ENCODE results near the gene TRIM62.

TRIM62 gene

DNA sequence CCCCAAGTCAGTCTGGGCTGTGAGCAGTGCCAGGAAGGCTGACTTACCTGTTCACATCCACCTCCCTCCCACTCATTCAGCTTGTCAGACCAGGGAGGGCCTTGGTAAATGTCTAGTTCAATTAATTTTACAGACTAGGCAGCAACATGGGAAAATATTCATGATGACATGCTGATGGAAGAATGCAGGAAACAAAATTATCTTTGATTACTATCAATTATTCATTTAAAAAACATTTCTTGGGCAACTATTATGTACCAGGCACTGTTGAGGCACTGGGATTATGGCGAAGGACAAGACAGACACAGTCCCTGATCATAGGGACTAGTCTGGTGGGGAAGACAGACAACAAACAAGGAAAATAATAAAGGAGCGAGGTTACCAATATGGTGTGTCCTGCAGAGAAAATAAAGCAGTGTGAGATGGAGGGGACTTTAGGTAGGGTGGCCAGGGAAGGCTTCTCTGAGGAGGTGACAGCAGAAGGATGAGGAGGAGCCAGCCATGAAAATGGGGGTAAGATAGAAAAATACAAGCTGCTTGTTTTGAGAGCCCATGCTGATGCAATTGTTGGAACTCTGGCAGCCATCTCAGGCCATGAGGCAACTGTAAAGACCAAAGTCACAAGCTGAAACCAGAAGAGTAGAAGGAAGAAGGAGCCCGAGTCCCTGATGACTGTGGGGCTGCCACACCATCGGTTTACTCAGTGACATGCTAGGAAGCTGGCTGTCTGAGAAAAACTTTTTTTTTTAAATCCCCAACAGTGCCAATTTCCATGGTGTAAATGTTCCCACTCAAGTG is 14.0 kb downstream of the TRIM62 start:
- TF ChIP-seq, protein P1, sequence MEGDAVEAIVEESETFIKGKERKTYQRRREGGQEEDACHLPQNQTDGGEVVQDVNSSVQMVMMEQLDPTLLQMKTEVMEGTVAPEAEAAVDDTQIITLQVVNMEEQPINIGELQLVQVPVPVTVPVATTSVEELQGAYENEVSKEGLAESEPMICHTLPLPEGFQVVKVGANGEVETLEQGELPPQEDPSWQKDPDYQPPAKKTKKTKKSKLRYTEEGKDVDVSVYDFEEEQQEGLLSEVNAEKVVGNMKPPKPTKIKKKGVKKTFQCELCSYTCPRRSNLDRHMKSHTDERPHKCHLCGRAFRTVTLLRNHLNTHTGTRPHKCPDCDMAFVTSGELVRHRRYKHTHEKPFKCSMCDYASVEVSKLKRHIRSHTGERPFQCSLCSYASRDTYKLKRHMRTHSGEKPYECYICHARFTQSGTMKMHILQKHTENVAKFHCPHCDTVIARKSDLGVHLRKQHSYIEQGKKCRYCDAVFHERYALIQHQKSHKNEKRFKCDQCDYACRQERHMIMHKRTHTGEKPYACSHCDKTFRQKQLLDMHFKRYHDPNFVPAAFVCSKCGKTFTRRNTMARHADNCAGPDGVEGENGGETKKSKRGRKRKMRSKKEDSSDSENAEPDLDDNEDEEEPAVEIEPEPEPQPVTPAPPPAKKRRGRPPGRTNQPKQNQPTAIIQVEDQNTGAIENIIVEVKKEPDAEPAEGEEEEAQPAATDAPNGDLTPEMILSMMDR (IDR thresholded peaks at IDR 0.05; ENCODE audit: insufficient read depth, low read depth, low read length, missing control alignments), result no peak
- DNase-seq (ENCODE audit: low read depth), result peak; percentile 29
- H3K4me3 ChIP-seq (ENCODE audit: low read length), result no peak overlapping the region

DNA sequence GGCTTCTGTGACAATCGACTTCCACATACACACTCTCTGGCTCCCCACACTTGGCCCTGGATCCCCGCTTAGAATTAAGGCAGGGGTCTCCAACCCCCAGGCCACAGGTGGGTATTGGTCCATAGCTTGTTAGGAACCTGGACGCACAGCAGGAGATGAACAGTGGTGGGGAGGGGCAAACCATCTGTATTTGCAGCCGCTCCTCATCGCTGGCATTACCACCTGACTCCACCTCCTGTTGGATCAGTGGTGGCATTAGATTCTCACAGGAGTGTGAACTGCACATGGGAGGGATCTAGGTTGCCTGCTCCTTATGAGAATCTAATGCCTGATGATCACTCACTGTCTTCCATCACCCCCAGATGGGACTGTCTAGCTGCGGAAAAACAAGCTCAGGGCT is 16.0 kb downstream of the TRIM62 start:
- DNase-seq (ENCODE audit: low read depth), result no peak
- TF ChIP-seq, protein P1 (IDR thresholded peaks at IDR 0.05; ENCODE audit: insufficient read depth, low read depth, low read length, missing control alignments), result no peak
- no peak overlapping the region for H3K4me3 ChIP-seq (ENCODE audit: low read length)

DNA sequence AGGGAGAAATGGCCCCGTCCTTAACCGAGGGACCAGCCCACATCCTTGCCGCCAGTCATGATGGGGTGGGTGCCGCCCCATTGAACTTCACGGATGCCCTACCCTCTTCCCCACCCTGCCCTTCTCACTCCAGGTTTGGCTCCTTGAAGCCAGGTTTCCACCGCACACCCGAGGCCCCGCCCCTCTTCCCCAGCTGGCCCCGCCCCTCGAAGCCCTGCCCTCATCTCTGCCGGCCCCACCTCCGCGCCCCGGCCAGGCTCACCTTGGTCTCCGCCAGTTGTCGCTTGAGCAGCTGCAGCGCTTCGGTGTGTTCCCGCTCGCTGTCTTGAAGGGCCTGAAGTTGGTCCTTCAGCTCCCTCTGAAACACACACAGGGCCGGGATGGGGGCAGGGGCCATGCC is 16.6 kb downstream of the TRIM62 start:
- DNase-seq (ENCODE audit: low read depth), result no peak
- TF ChIP-seq, protein P1 (IDR thresholded peaks at IDR 0.05; ENCODE audit: insufficient read depth, low read depth, low read length, missing control alignments), result no peak

DNA sequence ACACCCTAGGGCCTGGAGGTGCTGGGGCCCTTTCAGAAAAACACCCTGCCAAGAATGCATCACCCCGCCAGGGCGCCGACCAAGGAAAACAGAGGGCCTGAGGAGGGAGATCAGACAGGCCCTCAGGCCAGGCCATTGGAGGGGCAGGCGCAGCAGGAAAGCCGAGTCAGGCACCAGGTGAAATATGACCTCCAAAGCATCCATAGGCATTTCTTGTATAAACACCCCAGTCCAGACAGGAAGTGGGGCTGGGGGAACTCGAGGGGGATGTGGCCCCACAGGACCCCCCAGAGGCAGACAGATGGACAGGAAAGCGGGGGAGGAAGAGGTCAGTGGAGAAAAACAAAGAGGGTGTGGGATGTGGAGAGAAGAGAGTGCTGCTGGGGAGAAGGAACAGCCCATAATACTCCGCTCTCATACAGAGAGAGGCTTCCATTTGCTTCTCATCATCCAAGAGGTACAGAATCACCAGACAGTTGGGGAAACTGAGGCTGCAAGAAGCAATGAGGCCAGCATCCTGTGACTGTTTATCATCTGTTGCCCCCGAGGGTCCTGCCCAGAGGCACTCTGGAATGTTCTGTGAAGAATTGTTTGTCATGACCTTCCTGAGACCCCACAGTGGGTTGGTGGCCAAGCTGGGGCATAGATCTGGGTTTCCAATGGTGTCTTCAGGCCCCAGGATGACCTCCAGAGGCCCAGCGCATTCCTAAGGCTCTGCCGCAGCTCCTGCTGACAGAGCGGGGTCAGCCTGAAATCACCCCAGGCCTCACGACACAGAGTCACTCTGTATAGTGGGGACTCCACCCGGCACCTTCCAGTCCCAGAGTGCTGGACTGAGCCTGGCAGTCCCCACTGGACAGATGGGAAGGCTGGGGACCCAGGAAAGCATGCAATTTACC is 18.0 kb downstream of the TRIM62 start:
- TF ChIP-seq, protein P1 (IDR thresholded peaks at IDR 0.05; ENCODE audit: insufficient read depth, low read depth, low read length, missing control alignments), result no peak
- DNase-seq (ENCODE audit: low read depth), result no peak
- H3K4me3 ChIP-seq (ENCODE audit: low read length), result no peak overlapping the region

More for the DNA sequence above, 16.6 kb downstream of the TRIM62 start:
- H3K4me3 ChIP-seq (ENCODE audit: low read length), result no peak overlapping the region

DNA sequence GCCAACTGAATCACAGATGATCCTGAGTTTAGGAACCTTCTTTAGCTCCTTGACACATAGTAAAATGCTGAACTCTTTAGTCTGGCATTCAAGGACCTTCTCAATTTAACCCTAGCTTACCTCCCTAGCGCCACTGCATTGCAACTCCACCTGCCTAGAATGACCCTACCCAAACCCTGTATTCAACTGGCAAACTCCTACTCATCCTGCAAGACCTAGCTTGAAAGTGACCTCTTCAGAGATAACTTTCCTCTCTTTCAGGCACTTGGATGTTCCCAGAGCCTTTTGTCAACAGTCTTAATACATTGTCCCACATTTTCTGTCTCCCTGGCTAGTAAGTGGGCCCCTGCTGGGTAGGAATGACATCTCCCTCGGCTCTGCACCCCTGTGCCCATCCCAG is 19.7 kb downstream of the TRIM62 start:
- DNase-seq (ENCODE audit: low read depth), result no peak
- H3K4me3 ChIP-seq (ENCODE audit: low read length), result no peak overlapping the region
- TF ChIP-seq, protein P1 (IDR thresholded peaks at IDR 0.05; ENCODE audit: insufficient read depth, low read depth, low read length, missing control alignments), result no peak

DNA sequence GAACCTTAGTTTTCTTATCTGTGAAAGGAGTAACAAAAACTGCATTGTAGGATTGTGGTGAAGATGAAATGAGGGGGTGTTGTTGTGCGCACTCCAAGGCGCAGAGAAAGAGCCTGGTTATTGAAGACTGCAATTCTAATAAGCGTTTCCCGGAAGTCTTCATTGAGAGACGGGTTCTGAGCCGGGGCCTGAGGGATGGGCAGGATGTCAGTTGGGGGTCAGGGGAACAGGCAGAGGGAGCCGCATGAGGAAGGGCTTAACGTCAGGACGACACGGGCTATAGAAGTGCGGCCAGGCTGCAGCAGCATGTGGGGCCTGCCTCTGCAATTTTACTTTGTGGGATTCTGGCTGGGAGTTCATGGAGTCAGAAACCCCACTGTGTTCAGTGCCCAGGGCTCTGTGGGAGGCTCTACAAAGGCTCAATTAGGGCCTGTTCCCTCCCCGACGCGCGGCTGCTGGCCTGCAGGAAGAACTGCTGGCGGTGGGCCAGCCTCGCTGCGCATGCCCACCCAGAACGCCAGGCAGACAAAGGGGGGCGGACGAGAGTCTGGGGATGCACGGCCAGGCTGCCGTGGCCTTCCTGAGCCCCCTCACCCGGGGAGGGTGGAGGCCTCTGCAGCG is 20.7 kb downstream of the TRIM62 start:
- no peak overlapping the region for H3K4me3 ChIP-seq (ENCODE audit: low read length)
- no peak for DNase-seq (ENCODE audit: low read depth)
- TF ChIP-seq, protein P1 (IDR thresholded peaks at IDR 0.05; ENCODE audit: insufficient read depth, low read depth, low read length, missing control alignments), result no peak

Data from epithelial cell of esophagus (primary cell).